NCI-H748 treated with DMSO at 0.1 percent for 48 hours (cell line): Measurements from ENCODE around the gene PI4K2A.
A peak's percentile ranks its signal among the peaks of the same experiment; 100 is the strongest.
"Not testable (repeated sequence)": the region's sequence is repeated elsewhere in the genome, so short reads cannot be mapped to it uniquely, and the experiment has no call there.

Experiments used
- DNase-seq: peaks from one replicate; lab custom pipeline; 2025; lab: John Stamatoyannopoulos, UW

PI4K2A gene

DNA sequence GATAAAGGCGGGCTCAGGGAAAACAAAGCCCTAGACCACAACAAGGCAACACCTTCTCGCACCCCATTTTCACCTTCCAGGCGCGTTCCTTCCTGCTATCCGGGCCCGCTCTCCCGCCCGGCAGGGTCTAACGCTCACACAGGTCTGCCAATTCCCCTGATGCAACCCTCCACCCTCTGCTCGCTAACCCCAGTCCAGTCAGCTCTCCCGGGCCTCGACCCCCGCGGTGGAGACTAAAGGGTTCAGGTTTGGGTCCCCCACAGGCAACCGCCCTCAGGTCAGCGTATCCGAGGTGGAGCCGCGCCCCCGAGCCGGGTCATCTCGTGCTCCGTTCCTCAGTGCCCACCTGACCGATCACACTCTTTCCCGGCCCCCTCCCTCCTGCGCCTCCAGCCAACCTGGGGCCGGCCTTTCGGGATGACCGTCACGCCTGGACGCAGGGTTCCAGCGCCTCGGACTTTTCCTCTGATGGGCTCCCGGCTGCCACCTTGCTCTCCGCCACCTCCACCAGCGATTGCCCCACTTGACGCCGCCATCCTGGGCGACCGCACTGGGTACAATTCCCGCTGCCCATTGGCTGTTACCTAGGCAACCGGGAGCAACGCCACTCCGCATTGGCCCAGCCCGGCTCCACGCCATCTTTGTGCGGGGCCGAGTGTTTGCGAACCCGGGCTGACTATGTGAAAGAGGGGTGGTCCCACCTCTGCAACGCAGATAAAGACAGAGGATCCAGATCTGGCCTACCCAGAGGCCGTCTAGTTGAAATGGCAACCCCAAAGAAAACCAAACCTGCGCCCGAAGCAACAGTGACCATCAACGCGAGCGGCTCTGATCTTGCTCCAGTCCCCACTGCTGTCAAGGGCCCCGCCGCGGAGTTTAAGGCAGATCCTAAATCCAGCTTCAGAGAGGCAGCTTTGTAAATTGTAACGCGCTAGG is 7.3 kb upstream of the PI4K2A start, which contains the start of gene MORN4:
MORN4 (minus strand) TSS at position 552 of the 936 bp plus-strand sequence. CDS start 13,847 bp downstream, outside the sequence.
- peak; percentile 80 for DNase-seq

DNA sequence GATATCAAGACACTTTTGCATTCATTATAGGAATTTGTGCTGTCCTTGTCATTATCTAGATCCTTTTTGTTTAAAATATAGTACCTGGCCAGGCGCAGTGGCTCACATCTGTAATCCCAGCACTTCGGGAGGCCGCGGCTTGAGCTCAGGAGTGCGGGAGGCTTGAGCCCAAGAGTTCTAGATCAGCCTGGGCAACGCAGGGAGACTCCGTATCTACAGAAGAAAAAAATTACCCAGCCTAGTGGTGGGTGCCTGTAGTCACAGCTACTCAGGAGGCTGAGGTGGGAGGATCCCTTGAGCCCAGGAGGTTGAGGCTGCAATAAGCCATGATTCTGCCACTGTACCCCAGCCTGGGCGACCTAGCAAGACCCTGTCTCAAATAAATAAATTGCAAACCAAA is 6.5 kb upstream of the PI4K2A start:
- DNase-seq: no peak

- no peak for DNase-seq
Measured at GRCh38 chr10:97635577-97635976, 4.9 kb upstream of the PI4K2A start.

DNA sequence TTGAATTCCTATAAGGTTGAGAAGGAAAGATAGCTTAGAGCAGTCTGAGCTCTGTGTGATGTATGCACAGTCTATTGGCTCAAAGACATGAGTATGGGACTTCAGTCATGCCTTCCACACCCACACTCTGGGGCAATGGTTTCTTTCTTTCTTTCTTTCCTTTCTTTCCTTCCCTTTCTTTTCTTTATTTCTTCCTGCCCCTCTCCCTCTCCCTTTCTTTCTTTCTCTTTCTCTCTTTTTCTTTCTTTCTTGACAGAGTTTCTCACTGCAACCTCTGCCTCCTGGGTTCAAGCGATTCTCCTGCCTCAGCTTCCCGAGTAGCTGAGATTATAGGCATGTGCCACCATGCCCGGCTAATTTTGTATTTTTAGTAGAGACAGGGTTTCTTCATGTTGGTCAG is 1.4 kb upstream of the PI4K2A start:
- DNase-seq: not testable (repeated sequence)

GRCh38 chr10:97640868-97641811 is 669 bp downstream of the PI4K2A start:
- DNase-seq: no peak

DNA sequence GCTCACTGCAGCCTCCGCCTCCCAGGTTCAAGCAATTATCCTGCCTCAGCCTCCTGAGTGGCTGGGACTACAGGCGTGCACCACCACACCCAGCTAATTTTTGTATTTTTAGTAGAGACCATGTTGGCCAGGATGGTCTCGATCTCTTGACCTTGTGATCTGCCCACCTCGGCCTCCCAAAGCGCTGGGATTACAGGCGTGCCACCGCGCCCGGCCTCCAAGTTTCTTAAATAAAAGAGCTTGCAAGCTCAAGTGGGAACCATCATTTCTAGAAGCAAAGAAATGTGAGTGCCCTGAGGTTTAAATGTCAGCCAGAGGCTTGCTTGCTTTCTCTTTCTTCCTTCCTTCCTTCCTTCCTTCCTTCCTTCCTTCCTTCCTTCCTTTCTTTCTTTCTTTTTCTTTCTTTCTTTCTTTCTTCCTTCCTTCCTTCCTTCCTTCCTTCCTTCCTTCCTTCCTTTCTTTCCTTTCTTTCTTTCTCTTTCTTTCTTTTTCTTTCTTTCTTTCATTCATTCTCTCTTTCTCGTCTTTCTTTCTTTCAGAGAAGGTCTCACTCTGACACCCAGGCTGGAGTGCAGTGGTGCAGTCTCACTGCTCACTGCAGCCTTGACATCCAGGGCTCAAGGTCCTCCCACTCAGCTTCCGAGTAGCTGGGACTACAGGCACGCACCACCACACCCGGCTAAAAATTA is 2.1 kb downstream of the PI4K2A start:
- DNase-seq: not testable (repeated sequence)

GRCh38 chr10:97643441-97643985 is 3.0 kb downstream of the PI4K2A start:
- DNase-seq: peak; percentile 1

GRCh38 chr10:97644936-97645335 is 4.5 kb downstream of the PI4K2A start:
- DNase-seq: no peak

GRCh38 chr10:97647556-97647955 is 7.1 kb downstream of the PI4K2A start:
- DNase-seq: no peak

DNA sequence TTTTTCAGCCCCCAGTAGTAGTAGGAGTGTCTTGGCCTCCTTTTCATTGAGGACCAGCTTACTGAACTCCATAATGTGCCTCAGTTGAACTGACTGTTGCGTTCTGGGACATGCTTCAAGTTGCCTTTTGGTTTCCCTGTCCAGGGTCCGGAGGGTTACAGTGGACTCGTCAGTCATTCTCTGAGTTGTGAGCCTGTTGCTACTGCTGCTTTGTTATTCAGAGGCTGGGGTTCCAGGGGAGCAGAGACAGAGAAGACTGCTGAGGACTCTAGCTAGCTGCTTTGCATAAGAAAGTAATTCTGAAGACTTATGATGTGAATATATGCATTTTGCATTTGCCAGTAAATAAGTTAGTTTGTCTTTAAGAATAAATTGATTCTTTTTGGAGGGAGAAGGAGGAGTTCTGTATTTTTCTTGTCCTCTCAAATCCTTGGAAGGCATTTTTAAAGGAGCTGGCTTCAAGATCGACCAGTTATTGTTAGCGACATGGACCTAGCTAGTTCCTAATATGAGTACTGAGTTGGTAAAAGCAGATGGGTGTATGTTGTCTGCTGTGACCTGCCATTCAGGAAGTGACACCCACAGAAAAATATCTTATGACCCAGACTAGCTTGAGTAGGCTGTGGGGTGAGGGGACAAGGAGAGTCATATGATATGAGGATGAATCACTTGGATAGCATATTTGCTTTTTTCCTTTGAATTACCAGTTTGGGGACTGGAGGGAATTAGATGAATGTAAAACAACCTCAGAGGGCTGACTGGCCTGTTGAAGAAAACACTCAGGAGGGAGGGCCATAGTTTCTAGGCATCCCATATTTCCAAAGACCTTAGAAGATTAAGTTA is 8.3 kb downstream of the PI4K2A start:
- DNase-seq: no peak

DNA sequence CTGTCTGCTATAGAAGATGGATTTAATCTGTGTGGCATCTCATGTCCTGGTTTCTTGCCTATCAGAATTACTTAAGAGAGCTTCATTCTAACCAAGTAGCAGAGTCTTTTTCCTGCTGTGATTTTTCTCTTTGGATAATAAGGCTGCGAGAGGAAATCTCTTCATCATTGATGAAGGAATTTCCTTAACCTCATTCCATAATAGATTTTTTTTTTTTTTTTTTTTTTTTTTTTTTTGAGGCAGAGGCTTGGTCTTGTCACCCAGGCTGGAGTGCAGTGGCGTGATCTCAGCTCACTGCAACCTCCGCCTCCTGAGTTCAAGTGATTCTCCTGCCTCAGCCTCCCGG is 8.9 kb downstream of the PI4K2A start:
- DNase-seq: not testable (repeated sequence)

- no peak for DNase-seq
Measured at GRCh38 chr10:97650726-97651125, 10.3 kb downstream of the PI4K2A start.

DNA sequence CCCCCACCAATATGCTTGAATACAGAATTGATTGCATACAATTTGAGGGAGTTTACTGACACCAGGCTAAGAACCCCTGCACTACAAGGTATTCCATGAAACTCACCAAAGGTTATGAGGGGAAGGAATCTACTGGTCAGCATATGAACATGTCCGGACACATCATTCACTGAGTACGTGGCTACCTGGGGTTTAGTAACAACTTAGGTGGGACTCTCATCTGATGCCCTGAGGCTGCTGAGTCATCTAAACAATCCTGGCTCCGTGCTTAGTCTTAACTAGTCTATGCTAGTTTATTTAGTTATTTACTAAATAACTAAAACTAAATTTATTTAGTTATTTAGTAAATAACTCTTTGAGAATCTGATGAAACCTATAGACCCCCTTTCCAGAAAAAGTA is 11.3 kb downstream of the PI4K2A start:
- DNase-seq: no peak

GRCh38 chr10:97656777-97657176 is 16.3 kb downstream of the PI4K2A start:
- DNase-seq: no peak

- DNase-seq: no peak
Measured at GRCh38 chr10:97659589-97659988, 19.1 kb downstream of the PI4K2A start.

DNA sequence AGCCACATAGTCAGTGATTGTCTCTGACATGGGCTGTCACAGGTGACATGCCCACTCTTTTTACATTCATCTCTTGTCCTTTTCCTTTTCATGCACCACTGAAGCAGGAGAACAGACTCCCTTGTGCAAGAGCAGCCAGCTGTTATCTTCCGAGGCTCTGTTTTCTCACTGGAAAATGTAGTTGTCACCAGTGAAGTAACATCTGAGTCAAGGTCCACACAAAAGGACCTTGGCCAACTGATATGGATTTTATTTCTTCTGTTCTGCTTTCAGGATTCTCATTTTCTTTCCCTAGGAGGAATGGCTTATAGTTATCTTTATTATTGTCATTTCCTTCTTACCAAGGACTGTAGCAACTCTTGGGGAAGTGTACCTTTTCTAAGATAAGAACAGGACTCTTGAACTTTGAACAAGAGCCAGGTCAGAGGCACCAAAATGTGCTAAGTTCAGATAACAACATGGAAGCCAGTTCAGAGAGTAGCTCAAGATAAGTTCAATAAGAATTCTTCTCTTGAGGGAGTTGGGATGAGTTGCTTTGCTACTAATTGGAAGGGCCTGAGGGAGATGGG is 23.9 kb downstream of the PI4K2A start:
- no peak for DNase-seq

- DNase-seq: no peak
Measured at GRCh38 chr10:97666992-97667391, 26.5 kb downstream of the PI4K2A start.

- no peak for DNase-seq
Measured at GRCh38 chr10:97667463-97667862, 27.0 kb downstream of the PI4K2A start.

DNA sequence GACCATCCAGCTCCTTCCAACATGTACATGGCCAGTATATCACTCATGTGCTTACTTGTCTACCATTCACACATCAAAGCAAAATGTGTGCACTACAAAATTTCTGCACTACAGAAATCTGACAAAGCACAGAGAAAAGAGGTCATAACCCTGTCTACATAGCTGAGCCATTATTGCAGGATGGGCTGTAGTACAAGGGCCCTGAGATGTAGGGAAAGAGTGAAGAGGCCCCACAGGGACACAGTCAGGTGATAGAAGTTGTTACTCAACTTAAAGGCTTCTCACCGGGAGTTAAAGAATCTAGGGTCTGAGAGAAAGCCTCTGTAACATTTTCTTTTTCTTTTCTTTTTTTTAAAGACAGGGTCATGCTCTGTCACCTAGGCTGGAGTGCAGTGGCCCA is 29.1 kb downstream of the PI4K2A start:
- DNase-seq: no peak

DNA sequence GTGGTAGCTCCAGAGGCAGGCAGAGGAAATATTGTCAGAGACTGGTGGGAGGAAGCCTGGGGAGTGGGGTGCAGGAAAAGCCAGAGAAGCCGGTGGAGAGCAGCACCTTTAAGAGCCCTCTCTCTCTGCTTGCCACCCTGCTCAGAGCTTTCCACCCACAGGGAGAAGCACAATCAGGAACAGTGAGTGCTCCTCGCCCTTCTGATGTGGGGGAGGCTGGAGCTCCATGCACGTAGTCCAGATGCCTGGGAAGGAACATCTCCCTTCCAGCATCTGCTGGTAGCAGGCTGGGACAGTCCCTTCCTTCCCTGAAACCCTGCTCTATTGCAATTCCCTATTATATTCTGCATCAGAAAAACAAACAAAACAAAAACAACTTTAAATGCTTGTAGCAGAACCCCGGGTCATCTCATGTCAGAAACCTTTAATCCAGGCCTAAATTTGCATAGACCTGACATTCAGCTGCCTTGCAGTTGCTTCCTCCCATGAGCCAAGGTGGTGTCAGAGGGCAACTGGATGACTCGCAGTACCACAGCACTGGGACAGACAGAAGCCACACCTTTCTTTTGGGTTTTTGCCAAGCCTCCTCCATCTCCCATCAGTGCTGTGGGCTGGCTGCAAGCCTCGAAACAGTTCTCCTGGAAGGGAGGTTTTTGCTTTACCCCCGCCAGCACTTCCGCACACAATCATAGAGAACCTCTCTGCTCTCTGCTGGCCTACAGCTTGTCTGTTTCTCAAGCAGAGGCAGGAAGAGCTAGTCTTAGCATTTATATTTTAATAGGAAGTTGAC is 33.5 kb downstream of the PI4K2A start:
- no peak for DNase-seq
